Kidney (tissue), 14 donors: ENCODE data around the gene GALNS. TPM values are rescaled to one million over a fixed set of nuclear protein-coding genes. Genes with fewer than 3 reads are reported as not detected.

Source experiments
- DNase-seq, 5 donors: peaks; one replicate each; pipeline ENCODE4 v3.0.0-alpha.2; 2013 to 2020
- FAIRE-seq: peaks from 2 replicates; lab custom pipeline; 2012; peaks lifted over from hg19 to GRCh38; lab: Jason Lieb, UNC
- H3K27ac ChIP-seq, 2 donors: one replicate each; pipeline ENCODE4 v1.7.0; 2013; ENCODE audit warnings: low read depth in 2 of 2, low read length in 2 of 2, inconsistent platforms in 1 of 2
- H3K27me3 ChIP-seq: one replicate; pipeline ENCODE4 v1.7.1; 2013; ENCODE audit warnings: low read length, inconsistent platforms; ENCODE audit not compliant: control insufficient read depth, insufficient read depth
- H3K36me3 ChIP-seq, 3 donors: one replicate each; pipeline versions ENCODE4 v1.7.0 to v1.7.1; 2013; ENCODE audit warnings: low read length in 3 of 3, control low read depth in 1 of 3, inconsistent platforms in 1 of 3; ENCODE audit not compliant: insufficient read depth in 3 of 3, control insufficient read depth in 2 of 3
- H3K4me1 ChIP-seq, 3 donors: one replicate each; pipeline versions ENCODE4 v1.7.0 to v1.7.1; 2013; ENCODE audit warnings: low read length in 3 of 3, inconsistent platforms in 1 of 3, low read depth in 1 of 3; ENCODE audit not compliant: control insufficient read depth in 2 of 3, insufficient read depth in 2 of 3
- H3K4me3 ChIP-seq, 3 donors: one replicate each; pipeline versions ENCODE4 v1.7.0 to v1.8.1; 2013; ENCODE audit warnings: low read length in 3 of 3, control low read depth in 1 of 3, inconsistent platforms in 1 of 3
- H3K9ac ChIP-seq, 3 donors: one replicate each; pipeline versions ENCODE4 v1.7.0 to v1.7.1; 2013; ENCODE audit warnings: low read length in 3 of 3, control low read depth in 1 of 3, inconsistent platforms in 1 of 3
- H3K9me3 ChIP-seq, 3 donors: one replicate each; pipeline versions ENCODE4 v1.7.0 to v1.7.1; 2013; ENCODE audit warnings: low read length in 3 of 3, control low read depth in 1 of 3, inconsistent platforms in 1 of 3; ENCODE audit not compliant: control insufficient read depth in 2 of 3, insufficient read depth in 1 of 3
- CTCF ChIP-seq: IDR thresholded peaks from 3 replicates; pipeline ENCODE4 v1.5.1; 2012; ENCODE audit warnings: mild to moderate bottlenecking, moderate library complexity, borderline replicate concordance; ENCODE audit not compliant: insufficient read depth; ENCODE audit errors: extremely low read depth
- intact Hi-C: fragments of 100-400 bp; cut with DNase I; formaldehyde crosslinking; loops from one replicate; pipeline ENCODE4 v1.11.1; 2022
- polyA plus RNA-seq: library from polyadenylated mRNA; stranded (reverse); fragments of 350-450 nt; fragmentation: Illumina TruSeq; extraction: RNeasy Lipid Tissue Mini Kit (QIAGEN cat#74804); gene quantifications from one replicate; pipeline ENCODE4 v1.2.3, GENCODE V29; 2014; ENCODE audit warnings: low read depth, low replicate concordance; ENCODE audit not compliant: insufficient read depth
- total RNA-seq: library from RNA; stranded (reverse); fragmentation: NEBNext Ultra II Directional; extraction: Animal tissue kit (Norgen Biotek cat#: 25700); gene quantifications from one replicate; pipeline ENCODE4 v1.2.1, GENCODE V29; 2021
- donor health status: control.
- donor health status: control.
- donor health status: control.
- donor health status: control.
- donor health status: control.
- donor health status: DM: yes; HTN: yes; CAD: no.
- donor health status: Normal renal cell carcinoma (clear cell type).

Gene GALNS
- total and polyA plus RNA-seq, 2 donors from 2014 or later, result 15.8 to 37.2 TPM

DNA sequence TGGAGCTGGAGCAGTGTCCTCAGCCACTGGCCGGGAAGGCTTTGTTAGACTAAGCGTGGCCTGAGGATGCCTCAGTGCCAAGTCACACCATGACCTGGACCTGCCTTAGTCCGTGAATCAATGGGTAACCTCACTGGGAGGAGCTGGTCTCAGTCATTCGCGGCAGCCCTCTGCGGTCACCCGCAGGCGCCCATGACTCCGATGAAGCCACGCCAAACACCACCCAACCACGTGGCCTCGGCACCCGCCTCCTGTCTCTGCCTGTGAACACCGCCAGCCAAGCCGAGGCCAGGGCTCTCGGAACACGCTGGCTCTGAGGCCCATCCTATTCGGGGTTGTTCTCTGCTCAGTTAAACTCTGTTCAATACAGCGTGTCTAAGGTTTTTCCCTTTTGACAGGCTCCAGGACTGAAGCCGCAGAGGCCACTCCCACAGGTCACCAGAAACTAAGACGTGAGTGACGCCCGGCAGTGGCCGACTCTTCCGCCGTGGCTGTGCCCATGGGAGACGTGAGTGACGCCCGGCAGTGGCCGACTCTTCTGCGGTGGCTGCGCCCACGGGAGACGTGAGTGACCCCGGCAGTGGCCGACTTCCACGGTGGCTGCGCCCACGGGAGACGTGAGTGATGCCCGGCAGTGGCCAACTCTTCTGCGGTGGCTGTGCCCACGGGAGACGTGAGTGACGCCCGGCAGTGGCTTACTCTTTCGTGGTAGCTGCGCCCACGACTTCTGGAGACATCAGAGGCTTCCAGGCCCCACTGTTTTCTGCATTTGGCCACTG, 26.6 kb upstream of the GALNS start:
- no peak for FAIRE-seq
- TF ChIP-seq CTCF, result no peak
- no peaks in the 10 kb centered on the region for H3K36me3 ChIP-seq
- no peaks in the 10 kb centered on the region for H3K9me3 ChIP-seq
- H3K4me3 ChIP-seq, result no peak overlapping the region
- H3K27ac ChIP-seq, result no peak overlapping the region
- intact Hi-C loops, result no loop called here
- no peaks in the 10 kb centered on the region for H3K27me3 ChIP-seq
- H3K9ac ChIP-seq, result no peak overlapping the region
- H3K4me1 ChIP-seq, result peaks cover 0 to 6% (median 0%) of the 10 kb centered on the region in 3 donors
- DNase-seq, result no peak

GRCh38 chr16:88882358-88883030, 25.7 kb upstream of the GALNS start:
- FAIRE-seq (no peak), DNase-seq (peak in 1 of 5 donors; percentile 72)
- Histone ChIP-seq H3K9me3 (no peaks in the 10 kb centered on the region), H3K36me3 (no peaks in the 10 kb centered on the region), H3K9ac (no peak overlapping the region), H3K4me3 (no peak overlapping the region), H3K4me1 (peaks cover 0 to 6% (median 0%) of the 10 kb centered on the region in 3 donors), H3K27ac (no peak overlapping the region), H3K27me3 (no peaks in the 10 kb centered on the region)
- intact Hi-C loops, result no loop called here
- no peak for TF ChIP-seq CTCF

GRCh38 chr16:88881675-88882357, 25.1 kb upstream of the GALNS start:
- intact Hi-C loops, result no loop called here
- no peaks in the 10 kb centered on the region for H3K36me3 ChIP-seq
- no peak for DNase-seq
- H3K4me1 ChIP-seq, result peaks cover 0 to 6% (median 0%) of the 10 kb centered on the region in 3 donors
- H3K27me3 ChIP-seq, result no peaks in the 10 kb centered on the region
- no peak for TF ChIP-seq CTCF
- no peaks in the 10 kb centered on the region for H3K9me3 ChIP-seq
- no peak overlapping the region for H3K4me3 ChIP-seq
- no peak overlapping the region for H3K9ac ChIP-seq
- H3K27ac ChIP-seq, result no peak overlapping the region
- no peak for FAIRE-seq
